ENCODE measurements around the gene ANKK1. TPM values are rescaled to one million over a fixed set of nuclear protein-coding genes. Genes with fewer than 3 reads are reported as not detected.

ANKK1 gene
- total RNA-seq, 1 donor, result 0.31 TPM

- H3K4me3 ChIP-seq (ENCODE audit: low read length), result no peak overlapping the region
- no peaks in the 10 kb centered on the region for H3K4me1 ChIP-seq (ENCODE audit: insufficient read depth, low read length)
- no peaks in the 10 kb centered on the region for H3K27me3 ChIP-seq (ENCODE audit: insufficient read depth, low read length)
- H3K9me3 ChIP-seq (ENCODE audit: low read depth, low read length), result no peaks in the 10 kb centered on the region
Observed at GRCh38 chr11:113410414-113411135, 23.0 kb downstream of the ANKK1 start.

- Histone ChIP-seq H3K4me3 (ENCODE audit: low read length) (no peak overlapping the region), H3K27me3 (ENCODE audit: insufficient read depth, low read length) (no peaks in the 10 kb centered on the region), H3K9me3 (ENCODE audit: low read depth, low read length) (no peaks in the 10 kb centered on the region), H3K4me1 (ENCODE audit: insufficient read depth, low read length) (no peaks in the 10 kb centered on the region)
Observed at GRCh38 chr11:113411536-113411935, 24.0 kb downstream of the ANKK1 start.

- Histone ChIP-seq H3K4me3 (ENCODE audit: low read length) (no peak overlapping the region), H3K27me3 (ENCODE audit: insufficient read depth, low read length) (no peaks in the 10 kb centered on the region), H3K4me1 (ENCODE audit: insufficient read depth, low read length) (no peaks in the 10 kb centered on the region), H3K9me3 (ENCODE audit: low read depth, low read length) (no peaks in the 10 kb centered on the region)
Observed at GRCh38 chr11:113412675-113413074, 25.1 kb downstream of the ANKK1 start.

DNA sequence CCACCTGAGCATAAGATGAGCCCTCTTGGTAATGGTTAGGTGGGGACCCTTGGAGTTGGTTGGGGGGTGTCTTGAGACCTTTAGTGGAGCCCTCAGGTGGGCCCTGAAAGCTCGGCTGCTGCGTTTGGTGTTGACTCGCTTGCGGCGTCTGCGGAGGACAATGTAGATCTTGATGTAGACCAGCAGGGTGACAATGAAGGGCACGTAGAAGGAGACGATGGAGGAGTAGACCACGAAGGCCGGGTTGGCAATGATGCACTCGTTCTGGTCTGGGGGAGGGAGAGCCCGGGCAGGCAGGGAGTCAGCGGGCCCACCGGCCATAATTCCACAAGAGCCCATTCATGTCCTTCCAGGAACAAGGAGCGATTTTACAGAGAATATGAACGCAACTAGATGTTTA lies 27.8 kb downstream of the ANKK1 start:
- H3K4me3 ChIP-seq (ENCODE audit: low read length), result no peak overlapping the region
- H3K27me3 ChIP-seq (ENCODE audit: insufficient read depth, low read length), result no peaks in the 10 kb centered on the region
- no peaks in the 10 kb centered on the region for H3K9me3 ChIP-seq (ENCODE audit: low read depth, low read length)
- H3K4me1 ChIP-seq (ENCODE audit: insufficient read depth, low read length), result no peaks in the 10 kb centered on the region

- no peaks in the 10 kb centered on the region for H3K9me3 ChIP-seq (ENCODE audit: low read depth, low read length)
- no peaks in the 10 kb centered on the region for H3K4me1 ChIP-seq (ENCODE audit: insufficient read depth, low read length)
- no peaks in the 10 kb centered on the region for H3K27me3 ChIP-seq (ENCODE audit: insufficient read depth, low read length)
- H3K4me3 ChIP-seq (ENCODE audit: low read length), result no peak overlapping the region
Observed at GRCh38 chr11:113417428-113417827, 29.8 kb downstream of the ANKK1 start.

GRCh38 chr11:113419454-113420003 lies 31.9 kb downstream of the ANKK1 start:
- Histone ChIP-seq H3K27me3 (ENCODE audit: insufficient read depth, low read length) (no peaks in the 10 kb centered on the region), H3K4me3 (ENCODE audit: low read length) (no peak overlapping the region), H3K4me1 (ENCODE audit: insufficient read depth, low read length) (no peaks in the 10 kb centered on the region), H3K9me3 (ENCODE audit: low read depth, low read length) (no peaks in the 10 kb centered on the region)

- H3K4me1 ChIP-seq (ENCODE audit: insufficient read depth, low read length), result no peaks in the 10 kb centered on the region
- no peaks in the 10 kb centered on the region for H3K27me3 ChIP-seq (ENCODE audit: insufficient read depth, low read length)
- H3K4me3 ChIP-seq (ENCODE audit: low read length), result no peak overlapping the region
- no peaks in the 10 kb centered on the region for H3K9me3 ChIP-seq (ENCODE audit: low read depth, low read length)
Observed at GRCh38 chr11:113420808-113421207, 33.2 kb downstream of the ANKK1 start.

DNA sequence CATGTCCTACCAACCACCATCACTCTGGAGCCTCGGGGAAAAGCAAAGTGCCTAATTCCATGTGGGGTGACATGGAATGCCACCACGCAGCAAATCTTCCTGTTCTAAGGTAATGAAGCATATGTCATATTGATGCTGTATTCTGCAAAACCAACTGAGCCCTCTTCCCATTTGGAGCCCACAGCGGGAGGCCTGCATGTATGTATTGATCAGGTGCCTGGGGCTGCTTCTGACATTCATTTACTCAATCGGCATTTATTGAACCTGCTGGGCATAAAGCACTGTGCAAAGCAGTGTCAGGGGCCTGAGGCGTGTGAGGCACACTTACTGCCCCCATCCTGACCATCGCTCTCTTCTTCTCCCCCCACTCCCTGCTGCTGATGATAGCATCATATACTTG lies 39.1 kb downstream of the ANKK1 start:
- Histone ChIP-seq H3K27me3 (ENCODE audit: insufficient read depth, low read length) (no peaks in the 10 kb centered on the region), H3K4me1 (ENCODE audit: insufficient read depth, low read length) (no peaks in the 10 kb centered on the region), H3K4me3 (ENCODE audit: low read length) (no peak overlapping the region), H3K9me3 (ENCODE audit: low read depth, low read length) (no peaks in the 10 kb centered on the region)

GRCh38 chr11:113431746-113432145 lies 44.2 kb downstream of the ANKK1 start:
- H3K4me3 ChIP-seq (ENCODE audit: low read length), result no peak overlapping the region
- H3K27me3 ChIP-seq (ENCODE audit: insufficient read depth, low read length), result no peaks in the 10 kb centered on the region
- H3K9me3 ChIP-seq (ENCODE audit: low read depth, low read length), result no peaks in the 10 kb centered on the region
- no peaks in the 10 kb centered on the region for H3K4me1 ChIP-seq (ENCODE audit: insufficient read depth, low read length)

GRCh38 chr11:113435190-113435968 lies 47.8 kb downstream of the ANKK1 start:
- H3K4me3 ChIP-seq (ENCODE audit: low read length), result no peak overlapping the region
- no peaks in the 10 kb centered on the region for H3K4me1 ChIP-seq (ENCODE audit: insufficient read depth, low read length)
- H3K27me3 ChIP-seq (ENCODE audit: insufficient read depth, low read length), result no peaks in the 10 kb centered on the region
- H3K9me3 ChIP-seq (ENCODE audit: low read depth, low read length), result no peaks in the 10 kb centered on the region

DNA sequence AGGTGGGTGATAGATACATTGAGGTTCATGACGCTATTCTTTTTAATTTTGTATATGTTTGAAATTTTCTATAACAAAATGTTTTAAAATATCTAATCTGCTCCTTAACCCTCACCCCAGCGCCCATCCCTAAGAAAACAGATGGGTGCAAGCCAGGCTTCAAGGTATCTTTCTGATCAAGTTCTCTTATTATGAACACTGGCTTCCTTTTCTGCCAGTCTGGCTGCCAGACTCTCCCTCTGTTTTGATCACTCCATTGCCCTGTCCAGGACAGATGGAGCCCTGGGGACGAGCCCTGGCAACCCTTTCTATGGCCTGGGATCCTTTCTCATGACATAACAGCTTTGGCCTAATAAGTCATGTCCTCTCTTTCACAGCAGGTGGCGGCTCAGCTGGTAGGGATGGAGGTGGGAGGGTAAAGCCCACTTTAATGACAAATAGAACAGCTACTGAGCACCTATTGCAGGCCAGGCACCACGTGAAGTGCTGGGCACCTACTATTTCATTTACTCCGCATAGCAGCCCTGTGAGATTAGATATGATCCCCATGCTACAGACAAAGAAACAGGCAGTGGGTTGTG lies 49.2 kb downstream of the ANKK1 start:
- H3K9me3 ChIP-seq (ENCODE audit: low read depth, low read length), result no peaks in the 10 kb centered on the region
- no peaks in the 10 kb centered on the region for H3K4me1 ChIP-seq (ENCODE audit: insufficient read depth, low read length)
- no peak overlapping the region for H3K4me3 ChIP-seq (ENCODE audit: low read length)
- no peaks in the 10 kb centered on the region for H3K27me3 ChIP-seq (ENCODE audit: insufficient read depth, low read length)

GRCh38 chr11:113440816-113441215 lies 53.2 kb downstream of the ANKK1 start:
- no peaks in the 10 kb centered on the region for H3K27me3 ChIP-seq (ENCODE audit: insufficient read depth, low read length)
- no peak overlapping the region for H3K4me3 ChIP-seq (ENCODE audit: low read length)
- H3K9me3 ChIP-seq (ENCODE audit: low read depth, low read length), result no peaks in the 10 kb centered on the region
- no peaks in the 10 kb centered on the region for H3K4me1 ChIP-seq (ENCODE audit: insufficient read depth, low read length)

- Histone ChIP-seq H3K4me3 (ENCODE audit: low read length) (no peak overlapping the region), H3K9me3 (ENCODE audit: low read depth, low read length) (no peaks in the 10 kb centered on the region), H3K4me1 (ENCODE audit: insufficient read depth, low read length) (no peaks in the 10 kb centered on the region), H3K27me3 (ENCODE audit: insufficient read depth, low read length) (no peaks in the 10 kb centered on the region)
Observed at GRCh38 chr11:113444502-113445123, 57.0 kb downstream of the ANKK1 start.

DNA sequence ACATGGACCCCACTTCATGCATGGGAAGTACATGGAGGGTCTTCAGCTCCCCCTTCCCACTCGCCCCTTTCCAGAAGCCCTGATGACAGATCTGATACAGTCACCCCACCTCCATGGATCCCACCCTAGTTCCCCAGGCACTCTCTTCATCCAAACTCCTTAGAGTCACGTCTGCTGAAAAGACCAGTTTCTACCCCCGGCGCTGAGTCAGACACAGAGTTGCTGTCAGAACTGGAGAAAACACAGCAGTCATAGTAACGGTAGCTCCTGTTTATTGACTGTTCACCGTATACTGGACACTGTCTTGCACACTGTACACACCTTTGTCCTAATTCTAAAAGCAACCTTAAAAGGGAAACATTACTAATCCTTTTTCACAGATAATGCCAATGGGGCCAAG lies 58.5 kb downstream of the ANKK1 start:
- no peaks in the 10 kb centered on the region for H3K4me1 ChIP-seq (ENCODE audit: insufficient read depth, low read length)
- H3K27me3 ChIP-seq (ENCODE audit: insufficient read depth, low read length), result no peaks in the 10 kb centered on the region
- H3K9me3 ChIP-seq (ENCODE audit: low read depth, low read length), result no peaks in the 10 kb centered on the region
- H3K4me3 ChIP-seq (ENCODE audit: low read length), result no peak overlapping the region

GRCh38 chr11:113446938-113447337 lies 59.4 kb downstream of the ANKK1 start:
- Histone ChIP-seq H3K4me3 (ENCODE audit: low read length) (no peak overlapping the region), H3K9me3 (ENCODE audit: low read depth, low read length) (no peaks in the 10 kb centered on the region), H3K27me3 (ENCODE audit: insufficient read depth, low read length) (no peaks in the 10 kb centered on the region), H3K4me1 (ENCODE audit: insufficient read depth, low read length) (no peaks in the 10 kb centered on the region)

Measured in mononuclear cell (primary cell).